DOHH2 (cell line): Measurements from ENCODE around the gene DEFB127.
"Not testable (repeated sequence)": the region's sequence is repeated elsewhere in the genome, so short reads cannot be mapped to it uniquely, and the experiment has no call there.

Experiments used
- H3F3A ChIP-seq: fragments of 200-600 bp; sonication (generic), shearing (Covaris generic); 2 replicates; pipeline ENCODE4 v1.6.0; 2016; ENCODE audit warnings: antibody characterized with exemption, mild to moderate bottlenecking; ENCODE audit not compliant: control insufficient read depth, insufficient read depth
- H3K27ac ChIP-seq: fragments of 200-600 bp; sonication (generic); 2 replicates; pipeline ENCODE4 v1.5.1; 2014; ENCODE audit warnings: low read depth, mild to moderate bottlenecking, low read length, moderate library complexity
- H3K27me3 ChIP-seq: fragments of 200-600 bp; sonication (generic); 2 replicates; pipeline ENCODE4 v1.6.1; 2014; ENCODE audit warnings: mild to moderate bottlenecking, low read length, mixed read lengths; ENCODE audit not compliant: control insufficient read depth
- H3K36me3 ChIP-seq: fragments of 200-600 bp; sonication (generic); 2 replicates; pipeline ENCODE4 v1.6.1; 2014; ENCODE audit warnings: mild to moderate bottlenecking, low read length, moderate library complexity, mixed read lengths; ENCODE audit not compliant: control insufficient read depth
- H3K4me1 ChIP-seq: fragments of 200-600 bp; sonication (generic); 2 replicates; pipeline ENCODE4 v1.6.1; 2014; ENCODE audit warnings: mild to moderate bottlenecking, low read length, mixed read lengths; ENCODE audit not compliant: control insufficient read depth
- H3K4me2 ChIP-seq: fragments of 200-600 bp; sonication (generic); 2 replicates; pipeline ENCODE4 v1.6.0; 2014; ENCODE audit warnings: mild to moderate bottlenecking, low read length, moderate library complexity
- H3K4me3 ChIP-seq: fragments of 200-600 bp; sonication (generic); 2 replicates; pipeline ENCODE4 v1.5.1; 2014; ENCODE audit warnings: mild to moderate bottlenecking, low read length, mixed read lengths
- H3K79me2 ChIP-seq: fragments of 200-600 bp; sonication (generic); 2 replicates; pipeline ENCODE4 v1.6.1; 2014; ENCODE audit warnings: mild to moderate bottlenecking, low read length, mixed read lengths; ENCODE audit not compliant: control insufficient read depth
- H3K9me2 ChIP-seq: fragments of 200-600 bp; sonication (generic); replicated peaks from 2 replicates; pipeline ENCODE4 v1.6.1; 2014; ENCODE audit warnings: mild to moderate bottlenecking, low read length, mixed read lengths; ENCODE audit not compliant: control insufficient read depth
- H3K9me3 ChIP-seq: fragments of 200-600 bp; sonication (generic); 2 replicates; pipeline ENCODE4 v1.6.1; 2014; ENCODE audit warnings: antibody characterized with exemption, low read length, mixed read lengths; ENCODE audit not compliant: control insufficient read depth, insufficient read depth
- H4K20me1 ChIP-seq: fragments of 200-600 bp; sonication (generic); 2 replicates; pipeline ENCODE4 v1.6.0; 2014; ENCODE audit warnings: low read depth, mild to moderate bottlenecking, antibody characterized with exemption, low read length, moderate library complexity; ENCODE audit not compliant: control insufficient read depth, insufficient read depth
- CTCF ChIP-seq: fragments of 200-600 bp; sonication (generic); IDR thresholded peaks from one replicate; pipeline ENCODE4 v1.5.1; 2014; ENCODE audit warnings: antibody characterized with exemption, mild to moderate bottlenecking, low read depth, low read length; ENCODE audit not compliant: poor library complexity, severe bottlenecking
- EZH2phosphoT487 ChIP-seq: fragments of 200-600 bp; sonication (generic); IDR thresholded peaks from 2 replicates; pipeline ENCODE4 v1.6.1; 2017; ENCODE audit warnings: borderline replicate concordance, mild to moderate bottlenecking, antibody characterized with exemption, low read length, moderate library complexity, mixed read lengths

Gene DEFB127

GRCh38 chr20:187733-188132 is 30.5 kb downstream of the DEFB127 start:
- no peaks in the 10 kb centered on the region for H3K36me3 ChIP-seq
- H3K4me3 ChIP-seq, result no peak overlapping the region
- H3K4me2 ChIP-seq, result no peak overlapping the region
- H3K9me3 ChIP-seq, result no peaks in the 10 kb centered on the region
- no peaks in the 10 kb centered on the region for H4K20me1 ChIP-seq
- H3F3A ChIP-seq, result no peaks in the 10 kb centered on the region
- no peaks in the 10 kb centered on the region for H3K4me1 ChIP-seq
- H3K27ac ChIP-seq, result no peak overlapping the region
- peaks cover 8% of the 10 kb centered on the region for H3K27me3 ChIP-seq
- no peak for TF ChIP-seq CTCF
- TF ChIP-seq EZH2phosphoT487, result no peak
- H3K79me2 ChIP-seq, result no peaks in the 10 kb centered on the region
- H3K9me2 ChIP-seq, result no peaks in the 10 kb centered on the region

DNA sequence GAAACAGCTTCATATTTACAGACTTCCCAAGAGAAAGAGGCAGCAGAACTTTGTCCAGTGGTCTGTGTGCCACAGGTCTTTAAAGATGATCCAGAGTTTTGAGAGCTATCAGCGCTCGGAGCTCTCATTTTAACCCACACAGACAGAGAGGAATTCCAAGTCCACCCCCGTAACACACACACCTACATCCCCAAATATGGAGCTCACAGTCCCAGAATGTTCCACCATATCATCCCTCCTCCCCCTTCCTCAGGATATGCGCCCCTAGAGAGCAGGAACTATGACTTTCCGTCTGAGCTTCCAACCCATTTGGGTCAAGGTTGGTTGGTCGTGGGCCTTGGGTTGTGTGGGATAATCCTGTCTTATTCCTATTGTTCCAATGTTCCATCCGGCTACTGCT is 32.4 kb downstream of the DEFB127 start, which contains the start of gene DEFB128:
Gene DEFB128, minus strand, starts transcription at position 101 of the 400 bp plus-strand sequence. Its CDS starts 88 bp downstream, at position 13.
- Histone ChIP-seq H3K36me3 (no peaks in the 10 kb centered on the region), H3F3A (no peaks in the 10 kb centered on the region), H3K4me3 (no peak within 1 kb of the TSS), H3K79me2 (no peaks in the 10 kb centered on the region), H3K27ac (no peak within 1 kb of the TSS), H3K9me3 (no peaks in the 10 kb centered on the region), H3K27me3 (peaks cover 5% of the 10 kb centered on the region), H3K4me1 (no peaks in the 10 kb centered on the region), H3K9me2 (no peaks in the 10 kb centered on the region), H4K20me1 (no peaks in the 10 kb centered on the region), H3K4me2 (no peak within 1 kb of the TSS)
- TF ChIP-seq CTCF, result no peak
- TF ChIP-seq EZH2phosphoT487, result no peak

DNA sequence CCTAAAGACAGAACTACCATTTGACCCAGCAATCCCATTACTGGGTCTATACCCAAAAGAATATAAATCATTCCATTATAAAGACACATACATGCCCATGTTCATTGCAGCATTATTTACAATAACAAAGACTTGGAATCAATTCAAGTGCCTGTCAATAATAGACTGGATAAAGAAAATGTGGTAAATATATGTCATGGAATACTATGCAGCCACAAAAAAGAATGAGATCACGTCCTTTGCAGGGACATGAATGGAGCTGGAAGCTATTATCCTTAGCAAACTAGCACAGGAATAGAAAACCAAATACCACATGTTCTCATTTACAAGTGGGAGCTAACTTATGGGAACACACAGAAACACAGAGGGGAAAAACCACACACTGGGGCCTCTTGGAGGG is 41.0 kb downstream of the DEFB127 start:
- Histone ChIP-seq H3K27ac (no peak overlapping the region), H3K9me3 (no peaks in the 10 kb centered on the region), H3K4me2 (no peak overlapping the region), H3K36me3 (no peaks in the 10 kb centered on the region), H3K4me3 (no peak overlapping the region), H3K9me2 (no peaks in the 10 kb centered on the region), H3K4me1 (no peaks in the 10 kb centered on the region), H4K20me1 (no peaks in the 10 kb centered on the region), H3K27me3 (no peaks in the 10 kb centered on the region; the same call in 1 of the 2 replicates), H3K79me2 (no peaks in the 10 kb centered on the region), H3F3A (no peaks in the 10 kb centered on the region)
- TF ChIP-seq CTCF (no peak), EZH2phosphoT487 (no peak)

GRCh38 chr20:199996-200395 is 42.7 kb downstream of the DEFB127 start:
- no peaks in the 10 kb centered on the region for H3K36me3 ChIP-seq
- no peaks in the 10 kb centered on the region for H3K4me1 ChIP-seq
- no peak overlapping the region for H3K27ac ChIP-seq
- no peak for TF ChIP-seq CTCF
- no peak for TF ChIP-seq EZH2phosphoT487
- no peaks in the 10 kb centered on the region for H4K20me1 ChIP-seq
- H3K27me3 ChIP-seq, result no peaks in the 10 kb centered on the region; the same call in 1 of the 2 replicates
- H3K9me2 ChIP-seq, result no peaks in the 10 kb centered on the region
- no peak overlapping the region for H3K4me2 ChIP-seq
- H3F3A ChIP-seq, result no peaks in the 10 kb centered on the region
- H3K9me3 ChIP-seq, result no peaks in the 10 kb centered on the region
- H3K4me3 ChIP-seq, result no peak overlapping the region
- H3K79me2 ChIP-seq, result no peaks in the 10 kb centered on the region

GRCh38 chr20:203630-204029 is 46.4 kb downstream of the DEFB127 start:
- H3K36me3 ChIP-seq, H3K9me3 ChIP-seq, H3K4me3 ChIP-seq, H3K4me2 ChIP-seq, H3K27me3 ChIP-seq, H3K9me2 ChIP-seq, H3F3A ChIP-seq, H4K20me1 ChIP-seq, H3K4me1 ChIP-seq, H3K27ac ChIP-seq, H3K79me2 ChIP-seq: not testable (repeated sequence)
